Esophagus muscularis mucosa (tissue), 3 donors: ENCODE results near the gene PHACTR1.

ENCODE experiments used
- POLR2A ChIP-seq: fragments of 450-650 bp; IDR thresholded peaks from one replicate; pipeline ENCODE4 v1.6.1; 2017; ENCODE audit warnings: antibody characterized with exemption, moderate library complexity, mild to moderate bottlenecking, low read depth
- TF ChIP-seq, protein P1 (sequence below), 3 experiments: fragments of 200-600 bp in 2 of 3; fragments of 450-650 bp in 1 of 3; sonication (generic) in 2 of 3; IDR thresholded peaks; one replicate each; pipeline ENCODE4 v1.5.1; 2017 to 2019; ENCODE audit warnings: antibody characterized with exemption in 3 of 3, mild to moderate bottlenecking in 2 of 3, moderate library complexity in 1 of 3

GRCh38 chr6:12893036-12893435 is 176.5 kb downstream of the PHACTR1 start:
- no peak for TF ChIP-seq POLR2A
- TF ChIP-seq, protein P1, sequence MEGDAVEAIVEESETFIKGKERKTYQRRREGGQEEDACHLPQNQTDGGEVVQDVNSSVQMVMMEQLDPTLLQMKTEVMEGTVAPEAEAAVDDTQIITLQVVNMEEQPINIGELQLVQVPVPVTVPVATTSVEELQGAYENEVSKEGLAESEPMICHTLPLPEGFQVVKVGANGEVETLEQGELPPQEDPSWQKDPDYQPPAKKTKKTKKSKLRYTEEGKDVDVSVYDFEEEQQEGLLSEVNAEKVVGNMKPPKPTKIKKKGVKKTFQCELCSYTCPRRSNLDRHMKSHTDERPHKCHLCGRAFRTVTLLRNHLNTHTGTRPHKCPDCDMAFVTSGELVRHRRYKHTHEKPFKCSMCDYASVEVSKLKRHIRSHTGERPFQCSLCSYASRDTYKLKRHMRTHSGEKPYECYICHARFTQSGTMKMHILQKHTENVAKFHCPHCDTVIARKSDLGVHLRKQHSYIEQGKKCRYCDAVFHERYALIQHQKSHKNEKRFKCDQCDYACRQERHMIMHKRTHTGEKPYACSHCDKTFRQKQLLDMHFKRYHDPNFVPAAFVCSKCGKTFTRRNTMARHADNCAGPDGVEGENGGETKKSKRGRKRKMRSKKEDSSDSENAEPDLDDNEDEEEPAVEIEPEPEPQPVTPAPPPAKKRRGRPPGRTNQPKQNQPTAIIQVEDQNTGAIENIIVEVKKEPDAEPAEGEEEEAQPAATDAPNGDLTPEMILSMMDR (IDR thresholded peaks at IDR 0.05) = no peak
